Activated CD4-positive, alpha-beta T cell treated with anti-CD3 and anti-CD28 coated beads for 48 hours (primary cell): Measurements from ENCODE around the gene KCTD14.
"Not testable (repeated sequence)": the region's sequence is repeated elsewhere in the genome, so short reads cannot be mapped to it uniquely, and the experiment has no call there.

Source experiments
- DNase-seq: peaks from one replicate; pipeline ENCODE4 v3.0.0-alpha.2; 2020

KCTD14 gene

GRCh38 chr11:78045851-78046485, 22.9 kb upstream of the KCTD14 start:
- DNase-seq: peak; percentile 83

- no peak for DNase-seq
Observed at GRCh38 chr11:78044706-78045105, 21.6 kb upstream of the KCTD14 start.

DNA sequence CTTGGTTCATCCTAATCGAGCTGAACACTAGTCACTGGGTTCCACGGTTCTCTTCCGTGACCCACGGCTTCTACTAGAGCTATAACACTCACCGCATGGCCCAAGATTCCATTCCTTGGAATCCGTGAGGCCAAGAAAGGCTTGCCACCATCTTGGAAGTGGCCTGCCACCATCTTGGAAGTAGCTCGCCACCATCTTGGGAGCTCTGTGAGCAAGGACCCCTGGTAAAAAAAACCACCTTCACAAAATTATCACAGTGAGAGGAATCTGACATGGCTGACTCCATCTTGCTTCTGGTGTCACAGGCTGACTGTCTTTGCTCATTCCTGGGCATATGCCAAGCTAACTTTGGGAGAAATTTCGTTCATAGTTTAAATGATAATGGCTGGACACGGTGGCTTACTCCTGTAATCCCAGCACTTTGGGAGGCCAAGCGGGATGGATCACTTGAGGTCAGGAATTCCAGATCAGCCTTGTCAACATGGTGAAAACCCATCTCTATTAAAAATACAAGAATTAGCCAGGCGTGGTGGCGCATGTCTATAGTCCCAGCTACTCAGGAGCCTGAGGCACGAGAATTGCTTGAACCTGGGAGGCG, 18.9 kb upstream of the KCTD14 start:
- DNase-seq: no peak

- DNase-seq: not testable (repeated sequence)
Observed at GRCh38 chr11:78041380-78041719, 18.3 kb upstream of the KCTD14 start.

GRCh38 chr11:78040691-78041379, 17.8 kb upstream of the KCTD14 start:
- DNase-seq: peak; percentile 26

DNA sequence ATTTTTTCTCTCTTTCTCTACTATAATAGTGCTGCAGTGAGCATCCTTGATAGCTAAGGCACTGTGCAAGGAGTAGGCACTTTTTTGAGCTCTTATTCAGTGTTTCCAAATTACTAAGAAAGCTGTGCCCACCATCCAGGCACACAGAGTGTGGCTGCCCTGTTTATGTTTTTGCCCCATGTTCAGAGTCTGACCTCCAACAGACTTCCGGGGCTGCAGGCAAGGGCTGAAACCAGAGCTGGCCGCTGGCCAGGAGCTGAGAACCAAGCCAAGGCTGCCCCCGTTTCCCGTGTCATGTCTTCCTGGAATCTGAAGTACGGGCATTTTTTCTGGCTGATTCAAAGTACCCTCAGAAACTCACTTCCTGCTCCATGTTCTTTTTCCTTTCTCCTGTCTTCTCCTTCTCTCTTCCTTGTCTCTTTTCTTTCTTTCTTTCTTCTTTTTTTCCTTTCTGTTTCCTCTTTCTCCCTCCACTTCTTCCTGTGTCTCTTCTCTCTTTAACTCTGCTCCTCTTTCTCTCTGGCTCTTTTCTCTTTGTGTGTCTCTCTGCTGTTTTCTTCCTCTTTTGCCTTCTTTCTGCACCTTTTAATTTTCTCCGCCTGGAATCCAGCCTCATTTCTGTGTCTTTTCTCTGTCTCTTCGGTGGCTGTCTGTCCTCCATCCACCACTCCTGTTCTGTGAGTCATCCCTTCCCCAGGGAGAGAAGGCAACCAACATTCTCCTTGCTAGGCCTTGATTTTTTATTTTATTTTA, 17.0 kb upstream of the KCTD14 start:
- peak; percentile 34 for DNase-seq

DNA sequence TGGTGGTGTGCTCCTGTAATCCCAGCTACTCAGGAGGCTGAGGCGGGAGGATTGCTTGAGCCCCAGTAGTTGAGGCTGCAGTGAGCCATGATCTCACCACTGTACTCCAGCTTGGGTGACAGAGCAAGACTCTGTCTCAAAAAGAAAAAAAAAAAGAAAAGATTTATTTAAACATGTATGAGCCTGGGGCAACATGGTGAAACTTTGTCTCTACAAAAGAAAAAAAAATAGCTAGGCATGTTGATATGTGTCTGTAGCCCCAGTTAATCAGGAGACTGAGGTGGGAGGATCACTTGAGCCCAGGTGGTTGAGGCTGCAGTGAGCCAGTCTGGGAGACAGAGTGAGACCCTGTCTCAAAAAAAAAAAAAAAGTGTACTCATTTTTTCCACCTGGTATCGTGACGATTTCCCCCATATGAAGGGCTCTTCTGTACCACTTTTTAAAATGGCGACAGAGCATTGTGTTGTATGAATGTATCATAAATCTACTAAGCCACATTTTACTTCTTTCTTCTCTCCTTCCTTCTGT, 16.4 kb upstream of the KCTD14 start:
- DNase-seq: no peak

GRCh38 chr11:78038697-78039313, 15.7 kb upstream of the KCTD14 start:
- DNase-seq: no peak

DNA sequence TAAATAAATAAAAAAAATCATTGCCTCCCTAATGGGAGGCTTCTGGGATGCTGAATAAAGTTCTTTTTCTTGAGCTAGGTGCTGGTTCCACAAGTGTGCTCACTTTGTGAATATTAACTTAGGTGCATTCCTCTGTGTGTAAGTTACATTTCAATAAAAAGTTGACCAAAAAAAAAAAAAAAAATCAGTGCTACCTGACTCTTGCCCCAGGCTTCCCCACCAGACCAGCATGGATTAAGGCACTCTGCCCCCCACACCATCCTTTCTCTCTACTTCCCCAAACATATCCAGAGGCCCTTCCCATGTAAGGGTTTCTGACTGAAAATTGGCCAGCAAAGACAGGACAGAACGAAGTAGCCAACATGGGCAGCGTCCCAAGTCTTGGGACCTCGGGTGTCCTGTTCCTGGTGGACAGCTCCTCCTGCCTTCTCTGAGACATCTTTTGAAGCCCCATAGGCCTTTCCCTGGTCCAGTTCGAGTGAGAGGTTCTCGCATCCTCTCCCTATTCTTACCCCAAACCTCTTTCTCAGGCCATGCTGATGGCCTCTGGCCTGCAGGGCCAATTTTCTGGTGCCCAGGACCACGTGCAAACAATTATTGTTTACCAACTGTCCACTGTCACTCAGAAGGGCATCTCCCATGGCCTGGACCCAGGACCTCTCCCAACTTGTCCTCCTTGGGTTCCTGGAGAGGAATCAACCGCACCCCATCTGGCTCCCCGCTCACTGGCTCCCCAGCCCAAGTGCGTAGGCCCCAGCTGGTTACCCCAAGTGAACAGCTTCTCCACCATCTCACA, 14.9 kb upstream of the KCTD14 start:
- no peak for DNase-seq

DNA sequence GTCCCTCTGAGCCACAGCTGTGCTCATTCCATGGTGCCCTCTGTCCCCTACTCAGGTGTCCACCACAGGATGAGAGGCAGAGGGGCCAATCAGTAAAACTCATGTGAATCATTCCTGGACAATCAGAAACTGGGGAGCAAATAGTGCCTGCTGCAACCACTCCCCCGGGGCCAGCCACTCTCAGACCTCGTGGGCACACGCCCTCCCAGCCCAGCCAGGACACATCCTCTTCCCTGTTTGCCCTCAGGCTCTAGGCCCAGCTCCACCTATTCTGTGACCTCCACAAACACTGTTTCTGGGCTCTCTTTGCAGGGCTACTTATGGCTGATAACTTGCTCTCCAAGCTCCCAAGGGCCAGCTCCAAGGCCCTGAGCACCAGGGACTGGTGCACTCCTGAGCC, 14.0 kb upstream of the KCTD14 start:
- DNase-seq: no peak

GRCh38 chr11:78036313-78036712, 13.2 kb upstream of the KCTD14 start:
- no peak for DNase-seq

- no peak for DNase-seq
Observed at GRCh38 chr11:78034623-78035022, 11.5 kb upstream of the KCTD14 start.

GRCh38 chr11:78033040-78033439, 10.0 kb upstream of the KCTD14 start:
- DNase-seq: no peak

DNA sequence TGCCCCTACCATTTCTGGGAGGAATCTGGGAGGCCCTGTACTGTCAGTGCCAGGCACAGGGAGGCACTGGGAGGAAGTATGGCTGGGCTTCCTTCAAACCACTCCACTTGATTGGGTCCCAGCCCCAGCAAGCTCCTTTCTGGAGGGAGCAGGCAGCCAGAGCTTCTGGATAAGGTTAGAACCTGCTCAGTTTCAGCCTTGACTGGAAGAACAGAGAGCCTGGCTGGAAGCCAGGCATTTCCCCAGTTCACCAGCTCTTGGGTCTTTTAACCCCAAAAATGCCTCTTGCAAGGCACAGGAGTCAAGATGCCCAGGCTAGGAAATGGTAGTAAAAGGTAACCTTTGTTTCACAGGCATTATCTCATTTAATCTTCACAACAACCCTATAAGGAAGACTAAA, 9.0 kb upstream of the KCTD14 start:
- DNase-seq: no peak

- DNase-seq: no peak
Observed at GRCh38 chr11:78031629-78032028, 8.6 kb upstream of the KCTD14 start.

GRCh38 chr11:78030429-78031325, 7.6 kb upstream of the KCTD14 start:
- DNase-seq: no peak

DNA sequence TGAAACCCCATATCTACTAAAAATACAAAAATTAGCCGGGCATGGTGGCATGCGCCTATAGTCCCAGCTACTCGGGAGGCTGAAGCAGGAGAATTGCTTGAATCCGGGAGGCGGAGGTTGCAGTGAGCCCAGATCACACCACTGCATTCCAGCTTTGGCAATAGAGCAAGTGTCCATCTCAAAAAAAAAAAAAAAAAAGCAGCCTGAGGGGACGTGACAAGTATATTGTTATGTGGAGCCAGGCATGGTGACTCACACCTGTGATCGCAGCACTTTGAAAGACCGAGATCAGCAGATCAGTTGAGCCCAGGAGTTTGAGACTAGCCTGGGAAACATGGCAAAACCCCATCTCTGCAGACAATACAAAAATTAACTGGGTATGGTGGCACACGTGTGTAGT, 5.3 kb upstream of the KCTD14 start:
- DNase-seq: not testable (repeated sequence)

DNA sequence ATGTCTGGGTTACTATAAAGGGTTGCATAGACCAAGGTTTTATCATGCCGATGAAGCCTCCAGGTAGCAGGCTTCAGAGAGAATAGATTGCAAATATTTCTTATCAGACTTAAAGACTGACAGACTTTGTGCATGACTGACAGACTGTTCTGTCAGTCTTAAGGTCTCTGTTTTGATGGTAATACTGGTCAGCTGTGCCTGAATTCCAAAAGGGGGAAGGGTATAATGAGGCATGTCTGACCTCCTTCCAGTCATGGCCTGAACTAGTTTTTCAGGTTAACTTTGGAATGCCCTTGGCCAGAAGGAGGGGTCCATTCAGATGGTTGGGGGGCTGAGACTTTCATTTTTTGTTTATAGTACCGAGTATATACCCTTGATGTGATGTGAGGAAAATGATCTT, 4.7 kb upstream of the KCTD14 start:
- no peak for DNase-seq

- DNase-seq: no peak
Observed at GRCh38 chr11:78025378-78025777, 2.3 kb upstream of the KCTD14 start.

GRCh38 chr11:78023426-78023825, 350 bp upstream of the KCTD14 start:
- DNase-seq: no peak

DNA sequence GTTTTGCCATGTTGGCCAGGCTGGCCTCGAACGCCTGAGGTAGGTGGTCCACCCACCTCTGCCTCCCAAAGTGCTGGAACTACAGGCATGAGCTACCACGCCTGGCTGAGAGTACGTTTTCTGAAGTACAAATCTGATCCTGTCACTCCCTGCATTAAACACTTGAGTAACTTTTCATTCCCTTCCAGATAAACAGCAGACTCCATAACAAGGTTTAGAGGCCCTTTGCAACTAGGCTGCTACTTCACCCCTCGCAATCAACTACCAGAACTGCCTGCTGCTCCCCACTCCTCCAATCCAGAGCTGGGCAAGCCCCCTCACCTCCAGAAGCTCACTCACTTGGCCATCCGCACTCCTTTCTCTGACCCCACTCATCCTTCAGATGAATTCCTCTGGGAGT, 1.5 kb downstream of the KCTD14 start:
- no peak for DNase-seq
